ENCODE measurements around the gene CD70.

DNA sequence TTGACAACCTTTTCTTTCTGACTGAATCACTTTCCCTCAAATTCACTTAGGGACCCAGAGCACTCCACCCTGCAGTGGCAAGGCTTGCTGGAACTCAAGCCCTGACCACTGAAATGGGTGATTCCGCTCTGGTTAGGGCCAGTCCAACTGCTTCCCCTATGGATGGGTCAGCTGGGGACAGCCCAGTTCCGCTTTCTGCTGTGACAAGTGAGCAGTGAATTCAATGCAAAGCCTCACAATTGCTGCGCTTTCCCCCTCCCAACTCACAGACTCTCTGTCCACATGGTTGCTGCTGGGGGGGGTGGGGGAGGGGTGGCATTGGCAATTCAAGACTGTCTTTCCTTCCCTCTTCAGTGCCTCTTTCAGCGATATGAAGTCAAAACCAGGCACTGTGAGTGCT, 18.7 kb downstream of the CD70 start:
- no peak for TF ChIP-seq CTCF (IDR thresholded peaks at IDR 0.05)
- TF ChIP-seq POLR2A (IDR thresholded peaks at IDR 0.05): no peak
- no peak for TF ChIP-seq POLR2AphosphoS5 (IDR thresholded peaks at IDR 0.05)
